Measurements from ENCODE around the gene SIRPA.

SIRPA gene

DNA sequence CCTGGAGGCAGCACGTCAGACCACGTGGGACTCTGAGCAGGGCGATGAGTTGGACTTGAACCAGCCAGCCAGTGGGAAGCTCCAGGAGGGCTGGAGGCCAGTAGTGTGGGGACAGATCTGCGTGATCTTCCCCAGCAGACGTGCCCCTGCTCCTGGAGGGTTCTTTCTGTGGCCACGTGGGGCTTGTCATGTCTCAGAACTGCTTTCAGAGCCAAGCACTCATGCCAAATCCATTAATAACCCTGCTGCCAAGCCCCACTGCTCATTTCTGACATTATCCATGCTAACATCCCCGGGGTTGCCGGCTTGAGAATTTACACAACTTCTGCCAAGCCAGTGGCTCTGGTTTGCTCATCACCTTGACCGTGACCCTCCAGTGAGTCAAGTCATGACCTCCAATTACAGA is 38.3 kb downstream of the SIRPA start:
- DNase-seq (ENCODE audit: low read depth, low spot score): no peak

DNA sequence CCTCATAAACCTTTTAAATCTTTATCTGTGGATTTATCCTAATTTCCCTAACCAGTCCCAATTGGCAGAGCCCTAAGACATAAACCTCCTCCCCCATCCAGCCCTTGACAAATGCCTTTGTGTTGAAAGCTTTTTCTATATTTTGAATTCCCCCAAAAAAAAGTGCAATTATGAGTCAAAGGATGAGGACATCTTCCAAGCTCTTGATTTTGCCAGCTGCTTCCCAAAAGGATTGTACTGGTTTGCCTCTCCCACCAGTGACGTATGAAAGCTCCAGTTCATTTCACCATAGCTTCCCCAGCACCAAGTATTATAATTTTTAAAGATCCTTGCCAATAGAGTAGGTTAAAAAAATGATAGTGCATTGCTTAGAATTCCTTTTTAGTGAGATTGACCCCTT is 38.9 kb downstream of the SIRPA start:
- DNase-seq (ENCODE audit: low read depth, low spot score): no peak

DNA sequence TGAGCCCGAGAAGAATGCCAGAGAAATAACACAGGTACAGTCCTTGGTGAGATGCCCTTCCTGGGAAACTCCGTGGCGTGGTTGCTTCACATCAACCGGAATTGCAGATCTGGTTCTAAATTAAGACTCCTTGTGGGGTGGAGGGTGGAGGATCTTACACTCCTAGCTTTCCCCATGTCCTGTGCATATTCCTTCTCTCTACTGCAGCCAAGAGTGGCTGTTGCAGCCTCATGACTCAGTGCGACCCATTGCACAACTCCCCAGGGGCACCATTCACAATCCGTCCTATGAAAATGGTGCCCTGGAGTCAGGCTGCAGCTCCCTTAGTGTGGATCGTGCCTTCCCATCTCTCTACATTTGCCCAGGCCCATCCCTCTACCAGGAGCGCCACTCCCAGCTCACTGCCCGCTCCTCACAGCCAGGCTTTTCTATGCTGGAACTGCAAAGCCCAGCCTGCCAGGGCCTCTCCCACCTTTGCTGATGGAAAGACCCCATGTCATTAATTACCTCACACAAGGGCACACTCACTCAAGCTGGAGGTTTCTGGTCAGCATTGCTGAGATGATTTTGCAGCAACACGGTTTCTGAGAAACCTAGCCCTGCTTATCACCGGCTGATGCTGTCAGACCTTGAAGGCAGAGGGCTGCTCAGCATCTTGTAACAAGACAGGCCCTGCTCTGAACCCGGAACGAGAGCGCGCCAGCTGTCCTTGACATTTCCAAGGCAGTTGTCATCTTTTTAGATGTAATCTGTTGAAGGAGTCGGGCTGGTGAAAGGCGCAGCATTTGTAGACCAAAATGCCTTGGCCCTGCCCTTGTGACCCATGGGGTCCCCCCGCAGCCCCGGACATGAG is 39.7 kb downstream of the SIRPA start:
- no peak for DNase-seq (ENCODE audit: low read depth, low spot score)

- DNase-seq (ENCODE audit: low read depth, low spot score): no peak
Measured at GRCh38 chr20:1935696-1936366, 40.6 kb downstream of the SIRPA start.

- no peak for DNase-seq (ENCODE audit: low read depth, low spot score)
Measured at GRCh38 chr20:1937316-1937976, 42.2 kb downstream of the SIRPA start.

DNA sequence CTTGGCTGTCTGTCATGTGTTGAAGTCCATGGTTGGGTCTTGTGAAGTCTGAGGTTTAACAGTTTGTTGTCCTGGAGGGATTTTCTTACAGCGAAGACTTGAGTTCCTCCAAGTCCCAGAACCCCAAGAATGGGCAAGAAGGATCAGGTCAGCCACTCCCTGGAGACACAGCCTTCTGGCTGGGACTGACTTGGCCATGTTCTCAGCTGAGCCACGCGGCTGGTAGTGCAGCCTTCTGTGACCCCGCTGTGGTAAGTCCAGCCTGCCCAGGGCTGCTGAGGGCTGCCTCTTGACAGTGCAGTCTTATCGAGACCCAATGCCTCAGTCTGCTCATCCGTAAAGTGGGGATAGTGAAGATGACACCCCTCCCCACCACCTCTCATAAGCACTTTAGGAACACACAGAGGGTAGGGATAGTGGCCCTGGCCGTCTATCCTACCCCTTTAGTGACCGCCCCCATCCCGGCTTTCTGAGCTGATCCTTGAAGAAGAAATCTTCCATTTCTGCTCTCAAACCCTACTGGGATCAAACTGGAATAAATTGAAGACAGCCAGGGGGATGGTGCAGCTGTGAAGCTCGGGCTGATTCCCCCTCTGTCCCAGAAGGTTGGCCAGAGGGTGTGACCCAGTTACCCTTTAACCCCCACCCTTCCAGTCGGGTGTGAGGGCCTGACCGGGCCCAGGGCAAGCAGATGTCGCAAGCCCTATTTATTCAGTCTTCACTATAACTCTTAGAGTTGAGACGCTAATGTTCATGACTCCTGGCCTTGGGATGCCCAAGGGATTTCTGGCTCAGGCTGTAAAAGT is 43.5 kb downstream of the SIRPA start:
- DNase-seq (ENCODE audit: low read depth, low spot score): no peak

DNA sequence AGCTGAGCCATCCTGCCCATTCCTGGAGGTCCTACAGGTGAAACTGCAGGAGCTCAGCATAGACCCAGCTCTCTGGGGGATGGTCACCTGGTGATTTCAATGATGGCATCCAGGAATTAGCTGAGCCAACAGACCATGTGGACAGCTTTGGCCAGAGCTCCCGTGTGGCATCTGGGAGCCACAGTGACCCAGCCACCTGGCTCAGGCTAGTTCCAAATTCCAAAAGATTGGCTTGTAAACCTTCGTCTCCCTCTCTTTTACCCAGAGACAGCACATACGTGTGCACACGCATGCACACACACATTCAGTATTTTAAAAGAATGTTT is 44.0 kb downstream of the SIRPA start:
- DNase-seq (ENCODE audit: low read depth, low spot score): no peak

DNA sequence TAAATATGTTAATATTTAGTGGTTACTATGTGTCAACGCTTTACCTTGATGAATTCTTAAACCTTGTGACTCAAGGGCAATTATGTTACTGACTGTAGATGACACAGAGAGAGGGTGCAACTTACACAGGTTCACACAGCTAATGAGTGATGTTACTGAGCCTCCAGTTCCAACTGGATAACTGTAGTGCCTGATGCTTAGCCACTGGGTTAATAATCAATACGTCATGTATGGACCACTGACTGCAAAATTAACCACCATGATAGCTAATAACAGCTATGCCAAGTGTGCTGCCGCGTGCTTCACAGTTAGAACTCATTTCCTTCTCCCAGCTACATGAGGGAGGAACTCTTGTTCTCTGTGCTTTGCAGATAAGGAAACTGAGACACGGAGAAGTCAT is 45.4 kb downstream of the SIRPA start:
- no peak for DNase-seq (ENCODE audit: low read depth, low spot score)

DNA sequence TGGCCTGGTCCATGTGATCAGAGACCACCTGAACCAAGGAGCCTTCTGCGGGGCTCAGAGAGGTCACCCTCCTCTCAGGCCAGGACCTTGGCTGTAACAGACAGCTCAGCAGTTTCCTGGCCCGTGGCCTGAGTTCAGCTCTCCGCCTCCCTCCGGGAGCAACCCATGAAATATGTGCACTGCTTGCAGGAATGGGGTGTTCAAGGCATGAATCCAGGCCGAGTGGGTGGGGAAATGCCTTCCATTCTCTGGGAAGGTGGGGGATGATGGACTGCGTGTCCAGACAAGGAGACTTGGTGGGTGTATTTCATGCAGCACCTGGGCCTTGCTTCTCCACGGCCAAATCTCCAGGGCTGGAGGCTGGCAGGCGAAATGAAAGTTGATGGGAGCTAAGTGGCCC is 46.0 kb downstream of the SIRPA start:
- no peak for DNase-seq (ENCODE audit: low read depth, low spot score)

- no peak for DNase-seq (ENCODE audit: low read depth, low spot score)
Measured at GRCh38 chr20:1942061-1942460, 46.9 kb downstream of the SIRPA start.

DNA sequence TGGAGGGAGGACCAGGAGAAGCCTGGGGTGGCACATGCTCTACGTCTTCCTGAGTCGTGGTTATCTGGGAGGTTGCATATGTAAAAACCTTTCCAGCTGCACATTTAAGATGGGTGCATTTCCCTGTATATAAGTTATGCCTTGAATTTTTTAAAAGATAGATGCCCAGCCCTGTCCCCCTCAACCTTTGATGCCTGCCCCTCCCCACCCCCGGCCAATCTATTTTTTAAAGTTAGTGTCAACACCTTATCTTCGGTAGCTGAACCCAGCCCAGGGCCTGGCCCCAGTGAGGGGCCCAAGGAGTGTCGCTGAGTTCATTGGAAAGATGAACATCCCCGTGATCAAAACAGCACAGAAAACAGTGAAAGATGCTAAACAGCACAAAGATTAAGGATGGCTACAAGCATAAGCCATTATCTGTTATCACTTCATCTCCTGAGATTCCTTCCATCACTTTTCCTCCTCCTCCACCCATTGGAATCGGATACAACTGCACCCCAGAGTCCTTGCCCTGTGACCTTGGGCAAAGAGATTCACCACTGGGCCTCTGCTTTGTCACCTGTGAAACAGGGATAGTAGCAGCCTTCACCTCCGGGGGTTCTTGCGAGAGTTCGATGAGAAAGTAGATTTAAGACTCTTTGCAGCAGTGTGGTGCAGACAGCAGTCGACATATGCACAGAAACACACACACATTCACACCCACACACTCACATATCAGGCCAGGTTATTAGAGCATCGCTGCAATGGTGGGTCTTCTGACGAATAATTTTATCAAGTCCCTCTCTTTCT is 47.5 kb downstream of the SIRPA start:
- DNase-seq (ENCODE audit: low read depth, low spot score): no peak

DNA sequence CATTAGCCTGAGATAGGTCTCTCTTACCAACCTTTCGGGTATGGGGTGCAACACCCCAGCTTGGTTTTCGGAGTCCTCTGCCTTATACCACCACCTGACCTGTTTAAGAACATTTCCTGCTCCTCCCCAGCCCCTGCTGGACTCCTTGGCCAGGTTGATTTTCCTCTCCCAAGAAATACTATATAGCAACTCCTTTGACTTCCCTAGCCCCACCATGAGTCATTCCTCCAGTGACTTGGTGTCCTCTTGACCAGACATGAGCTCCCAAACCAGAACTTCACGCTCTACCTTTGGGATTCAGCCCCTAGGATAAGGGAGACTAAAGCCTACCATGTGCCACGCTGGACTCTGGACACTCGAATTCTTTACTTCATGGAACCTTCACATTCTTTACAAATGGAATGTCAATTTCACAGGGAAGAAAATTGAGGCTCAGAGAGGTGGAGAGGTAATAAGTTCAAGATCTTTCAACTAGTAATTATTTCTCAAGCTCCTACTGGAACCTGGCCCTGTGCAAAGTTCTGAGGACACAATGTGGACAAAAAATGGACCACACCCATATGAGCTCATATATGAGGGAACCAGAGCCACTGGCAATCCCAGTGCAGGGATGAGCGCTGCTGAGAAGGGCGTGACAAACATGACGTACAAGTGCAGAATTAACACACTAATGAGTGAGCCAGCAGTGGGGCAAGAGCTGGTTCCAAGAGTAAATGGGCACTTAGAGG is 48.2 kb downstream of the SIRPA start:
- DNase-seq (ENCODE audit: low read depth, low spot score): no peak

DNA sequence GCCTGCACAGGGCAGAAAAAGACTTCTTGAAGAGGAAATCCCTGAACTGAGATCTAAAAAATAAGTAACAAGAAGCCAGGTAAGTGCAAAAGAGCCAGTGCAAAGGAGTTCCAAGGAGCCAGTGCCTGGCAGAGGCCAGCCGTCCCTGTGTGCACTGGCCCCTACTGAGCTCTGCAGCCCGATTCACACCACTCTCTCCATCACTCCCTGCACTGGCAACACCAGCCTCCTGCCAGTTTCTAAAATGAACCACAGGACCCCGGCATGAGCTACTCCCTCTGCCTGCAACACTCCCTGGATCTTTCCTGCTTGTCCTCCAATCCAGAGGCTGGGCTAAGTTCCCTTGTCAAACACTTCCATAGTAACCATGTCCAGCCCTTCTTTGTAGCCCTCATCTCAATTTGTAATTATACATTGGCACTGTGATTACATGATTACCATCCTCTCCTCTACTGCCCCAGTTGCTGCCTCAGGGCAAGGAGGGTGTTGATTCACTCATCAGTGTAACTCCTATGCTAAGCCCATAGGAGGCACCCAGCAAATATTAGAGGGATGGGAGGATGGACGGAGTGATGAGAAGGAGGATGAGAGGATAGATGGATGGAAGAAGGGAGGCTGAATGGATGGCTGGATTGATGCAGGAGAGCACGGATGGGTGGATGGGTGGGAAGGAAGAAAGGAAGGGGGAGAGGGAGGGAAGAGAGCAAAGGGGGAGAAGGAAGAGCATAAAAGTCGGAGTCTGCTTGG is 49.3 kb downstream of the SIRPA start:
- no peak for DNase-seq (ENCODE audit: low read depth, low spot score)

DNA sequence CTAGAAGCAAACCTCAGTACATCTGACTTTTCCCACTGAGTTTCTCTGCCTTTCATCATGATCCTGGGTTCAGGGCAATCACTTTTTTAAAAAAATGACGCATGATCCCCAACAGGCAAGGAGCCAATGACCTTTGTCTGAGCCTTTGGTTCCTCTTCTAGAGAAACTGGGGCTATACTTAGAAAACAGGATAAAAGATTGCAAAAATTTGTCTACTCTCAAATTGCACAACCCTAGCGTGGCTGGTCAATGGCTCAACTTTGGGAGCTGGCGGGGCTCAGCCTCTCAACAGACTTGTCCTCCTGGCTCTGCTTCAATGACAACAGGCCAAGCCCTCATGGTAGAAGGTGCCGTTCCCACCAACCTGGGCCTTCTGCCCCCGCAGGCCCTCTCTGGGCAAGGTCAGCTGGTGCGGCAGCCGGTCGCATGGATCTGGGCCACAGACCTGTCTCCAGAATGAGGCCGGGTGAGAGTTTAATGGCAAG is 50.0 kb downstream of the SIRPA start:
- no peak for DNase-seq (ENCODE audit: low read depth, low spot score)

- no peak for DNase-seq (ENCODE audit: low read depth, low spot score)
Measured at GRCh38 chr20:1945660-1946059, 50.5 kb downstream of the SIRPA start.

- no peak for DNase-seq (ENCODE audit: low read depth, low spot score)
Measured at GRCh38 chr20:1946442-1946761, 51.2 kb downstream of the SIRPA start.

DNA sequence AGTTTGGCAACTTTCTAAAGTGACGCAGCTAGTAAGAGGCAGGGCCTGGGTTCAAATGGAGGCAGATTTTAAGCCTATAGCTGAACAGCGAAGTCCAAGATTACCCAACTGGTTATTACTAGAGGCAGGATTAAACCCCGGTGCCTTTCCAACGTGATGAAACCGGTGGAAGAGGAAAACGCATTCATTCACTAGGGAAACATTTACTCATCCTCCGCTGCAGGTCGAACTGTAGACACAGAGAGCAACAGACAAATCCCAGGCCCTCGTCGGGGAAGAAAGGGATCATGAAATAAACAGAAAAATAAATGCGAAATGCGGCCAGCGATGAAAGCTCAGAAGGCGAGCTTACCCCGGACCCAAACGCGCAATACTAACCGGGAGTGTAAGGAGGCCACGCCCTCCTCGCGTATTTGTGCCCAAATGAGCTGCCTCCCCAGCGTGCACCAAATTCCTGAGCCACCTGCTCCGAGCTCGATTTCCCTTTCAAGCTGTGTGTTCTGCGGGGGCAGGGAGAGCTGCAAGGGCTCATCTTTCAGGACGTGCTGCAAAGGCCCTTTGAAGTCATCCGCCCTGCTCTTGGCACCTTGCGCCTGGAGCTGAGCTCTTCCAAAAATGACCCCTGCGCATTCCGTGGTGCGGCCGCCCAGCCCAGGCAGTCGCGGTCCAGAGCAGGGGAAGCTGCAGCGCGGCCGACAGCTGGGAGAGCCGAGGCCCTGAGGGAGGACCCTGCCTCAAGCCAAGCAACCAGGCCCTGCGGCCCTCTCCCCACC is 51.7 kb downstream of the SIRPA start:
- no peak for DNase-seq (ENCODE audit: low read depth, low spot score)

GRCh38 chr20:1947535-1947846 is 52.3 kb downstream of the SIRPA start:
- DNase-seq (ENCODE audit: low read depth, low spot score): no peak
